ENCODE data around the gene NUDT15.

DNA sequence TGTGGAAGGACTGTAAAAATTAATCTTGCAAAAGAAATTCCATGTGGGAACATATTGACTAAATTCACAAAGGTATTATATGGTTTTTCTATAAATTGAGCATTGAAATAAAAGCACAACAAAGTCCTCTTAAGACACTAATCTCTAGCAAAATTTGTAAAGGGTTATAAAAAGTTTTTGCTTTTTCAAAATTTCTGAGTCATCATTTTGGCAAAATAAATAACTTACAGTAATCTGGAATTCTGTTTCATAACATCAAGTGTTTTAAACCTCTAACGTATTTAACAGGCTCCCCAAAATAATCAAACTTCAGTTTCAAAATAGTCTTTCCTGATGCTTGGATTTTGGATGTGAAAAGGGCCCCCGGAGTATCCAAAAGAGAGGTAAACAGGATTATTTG lies 31.4 kb downstream of the NUDT15 start:
- TF ChIP-seq CTCF (IDR thresholded peaks at IDR 0.05) = no peak
- TF ChIP-seq POLR2AphosphoS5 (IDR thresholded peaks at IDR 0.05) = no peak
- TF ChIP-seq EP300 (IDR thresholded peaks at IDR 0.05) = no peak
- no peak for TF ChIP-seq POLR2A (IDR thresholded peaks at IDR 0.05)

Measured in stomach (tissue), 4 donors.